NCI-H2081 treated with DMSO at 0.1 percent for 48 hours (cell line): ENCODE data around the gene CLCN6.

Experiments
- DNase-seq: peaks from one replicate; lab custom pipeline; 2025; lab: John Stamatoyannopoulos, UW

Gene CLCN6

DNA sequence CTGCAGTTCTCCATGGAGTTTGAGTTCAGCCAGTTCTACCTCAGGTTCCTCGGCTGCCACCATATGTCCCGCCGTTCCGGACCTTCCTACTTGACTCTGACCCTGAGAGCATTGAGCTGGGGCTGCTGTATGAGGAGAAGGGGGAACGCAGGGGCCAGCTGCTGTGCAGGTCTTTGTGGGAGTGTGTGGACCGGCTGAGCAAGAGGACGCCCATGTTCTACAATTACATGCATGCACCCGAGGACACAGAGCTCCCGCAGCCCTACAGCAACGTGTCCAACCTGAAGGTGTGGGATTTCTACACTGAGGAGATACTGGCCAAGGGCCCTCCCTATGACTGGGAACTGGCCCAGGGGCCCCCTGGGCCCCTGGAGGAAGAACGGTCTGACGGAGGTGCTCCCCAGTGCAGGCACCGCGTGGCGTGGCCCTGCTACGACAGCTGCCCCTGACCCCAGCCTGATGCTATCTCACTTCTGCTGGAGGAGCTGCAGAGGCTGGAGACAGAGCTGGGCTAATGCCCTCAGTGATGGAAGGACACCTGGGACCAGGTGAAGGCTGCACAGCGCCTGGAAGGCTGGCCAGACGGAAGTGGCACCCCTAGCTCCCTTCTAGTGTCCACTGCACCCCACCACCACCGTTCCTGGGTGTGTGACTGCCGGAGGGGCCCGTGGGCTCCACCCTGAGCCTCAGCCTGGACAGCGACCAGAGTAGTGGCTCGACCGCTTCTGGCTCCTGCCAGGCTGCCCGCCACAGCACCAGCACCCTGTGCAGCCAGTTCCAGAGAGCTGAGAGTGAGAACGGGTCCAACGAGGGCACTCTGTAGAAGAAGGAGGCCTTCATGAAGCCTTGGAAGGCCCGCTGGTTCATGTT, 73.6 kb downstream of the CLCN6 start:
- no peak for DNase-seq

GRCh38 chr1:11880181-11880575, 74.2 kb downstream of the CLCN6 start:
- DNase-seq: no peak

DNA sequence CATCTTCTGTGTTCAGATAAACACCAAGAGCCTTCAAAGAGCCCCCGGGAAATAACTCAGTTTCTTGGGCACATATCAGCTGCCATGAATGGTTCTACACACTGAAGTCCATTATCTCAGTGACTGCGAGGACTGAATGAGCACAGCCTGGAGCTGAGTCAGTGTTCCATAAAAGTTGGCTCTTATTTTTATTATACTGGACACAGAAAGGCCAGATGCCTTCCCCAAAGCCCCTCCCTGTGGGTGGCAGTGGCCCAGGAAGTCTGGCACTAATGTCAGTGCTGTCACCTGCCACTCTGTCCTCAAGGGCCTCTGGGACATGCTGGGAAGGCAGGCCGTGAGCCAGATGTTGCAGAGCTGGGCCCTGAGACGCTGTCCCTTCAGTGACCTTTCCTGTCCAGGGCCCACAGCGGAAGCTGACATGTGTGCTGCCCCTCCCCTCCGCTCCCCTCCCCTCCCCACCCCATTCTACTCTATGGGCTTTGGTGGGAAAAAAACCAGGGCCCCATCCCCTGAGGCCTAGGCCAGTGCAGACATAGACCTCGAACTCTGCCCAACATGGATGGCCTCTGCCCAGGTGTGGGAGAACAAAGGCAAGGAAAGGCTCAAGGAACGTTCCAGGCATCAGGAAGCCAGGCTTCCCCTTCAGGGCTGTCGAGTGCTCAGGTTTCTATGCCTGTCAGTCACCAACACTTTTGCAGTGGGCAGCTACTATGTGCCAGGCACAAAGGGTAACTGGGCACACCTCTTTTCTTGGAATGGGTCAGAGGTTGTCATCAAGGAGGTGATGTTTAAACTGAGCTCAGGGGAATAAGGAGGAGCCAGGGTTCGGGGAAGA, 75.1 kb downstream of the CLCN6 start:
- no peak for DNase-seq

- DNase-seq: no peak
Observed at GRCh38 chr1:11881749-11882441, 75.9 kb downstream of the CLCN6 start.

GRCh38 chr1:11882814-11883538, 77.0 kb downstream of the CLCN6 start:
- DNase-seq: no peak

DNA sequence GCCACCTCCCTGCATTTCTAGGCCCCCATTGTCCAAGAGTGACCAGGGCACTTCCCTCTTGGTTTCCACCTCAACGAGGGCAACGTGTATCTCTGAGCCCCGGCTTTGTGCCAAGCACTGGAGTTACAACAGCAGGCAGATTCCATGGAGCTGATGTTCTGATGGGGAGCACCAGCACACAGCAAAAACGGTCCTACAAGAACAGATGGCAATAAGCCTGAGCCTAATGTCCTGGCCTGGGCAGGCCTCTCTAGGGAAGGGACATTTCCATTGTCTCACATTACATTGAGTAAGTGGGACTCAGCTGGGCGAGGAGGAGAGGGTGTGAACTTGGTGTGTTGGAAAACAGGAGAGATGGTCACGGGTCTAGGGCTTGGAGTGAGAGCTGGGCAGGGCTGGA, 79.9 kb downstream of the CLCN6 start:
- DNase-seq: no peak

GRCh38 chr1:11886986-11887665, 81.1 kb downstream of the CLCN6 start:
- no peak for DNase-seq

DNA sequence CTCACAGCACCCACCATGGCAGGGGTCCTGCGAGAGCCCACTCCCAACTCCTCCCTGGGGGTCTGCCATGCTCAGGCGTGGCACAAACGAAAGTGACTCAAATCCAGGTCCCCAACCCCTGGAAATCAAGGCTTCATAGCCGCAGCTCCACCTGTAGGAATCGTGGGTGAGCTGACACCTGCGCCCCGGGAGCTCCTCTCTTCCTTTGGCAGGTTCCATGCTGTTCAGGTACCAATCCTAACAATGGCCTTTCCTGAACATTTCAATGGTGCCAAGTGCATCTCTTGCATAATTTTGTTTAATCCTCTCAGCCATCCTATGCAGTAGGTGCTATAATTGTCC, 81.6 kb downstream of the CLCN6 start:
- DNase-seq: no peak

- DNase-seq: no peak
Observed at GRCh38 chr1:11888206-11888876, 82.3 kb downstream of the CLCN6 start.

DNA sequence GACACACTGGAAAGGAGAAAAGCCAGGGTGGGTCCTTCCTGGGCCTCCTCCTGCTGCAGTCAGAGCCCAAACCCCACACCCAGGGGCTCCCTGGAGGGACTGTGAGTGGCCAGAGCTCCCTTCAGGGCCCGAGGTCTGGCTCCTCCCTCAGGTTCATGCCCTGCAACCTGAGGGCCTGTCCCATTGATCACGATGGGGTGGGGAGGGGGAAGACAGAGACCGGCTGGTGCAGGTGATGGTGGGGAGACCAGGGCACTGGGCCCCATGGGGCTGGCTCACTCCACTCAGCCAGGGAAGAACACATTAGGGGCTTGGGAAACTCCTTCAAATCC, 82.9 kb downstream of the CLCN6 start:
- DNase-seq: no peak

DNA sequence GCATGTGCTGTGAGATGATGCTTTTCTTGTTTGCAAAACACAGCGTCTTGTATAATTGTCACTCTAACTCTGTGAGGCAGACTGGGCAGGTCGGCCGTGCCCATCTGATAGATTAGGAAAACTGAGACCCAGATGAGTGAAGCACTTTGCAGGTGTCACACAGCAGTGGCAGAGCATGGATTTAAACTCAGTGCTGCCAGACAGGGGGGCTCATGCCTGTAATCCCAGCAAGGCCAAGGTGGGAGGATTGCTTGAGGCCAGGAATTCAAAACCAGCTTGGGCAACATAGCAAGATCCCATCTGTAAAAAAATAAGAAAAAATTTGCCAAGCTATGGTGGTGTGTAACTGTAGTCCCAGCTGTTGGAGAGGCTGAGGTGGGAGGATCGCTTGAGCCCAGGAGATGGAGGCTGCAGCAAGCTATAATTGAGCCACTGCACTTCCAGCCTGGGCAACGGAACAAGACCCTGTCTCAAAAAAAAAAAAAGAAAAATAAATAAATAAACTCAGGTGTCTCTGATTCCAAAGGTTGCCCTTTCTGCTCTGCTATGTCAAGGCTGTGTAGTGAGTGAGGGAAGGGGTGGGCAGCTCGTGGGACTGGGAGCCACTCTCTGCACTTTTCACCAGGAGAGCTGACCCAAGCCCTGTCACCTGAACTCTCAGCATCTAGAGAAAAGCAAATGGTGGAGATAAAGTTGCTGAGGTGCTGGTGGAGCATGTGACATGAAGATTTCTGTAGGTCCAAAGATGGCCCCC, 85.6 kb downstream of the CLCN6 start:
- no peak for DNase-seq
